GM10847 (cell line): ENCODE measurements around the gene TMEM54.

Experiments used
- POLR2A ChIP-seq: IDR thresholded peaks from 2 replicates; pipeline ENCODE4 v1.6.1; 2011; ENCODE audit not compliant: insufficient read length; ENCODE audit errors: extremely low read depth

Gene TMEM54

DNA sequence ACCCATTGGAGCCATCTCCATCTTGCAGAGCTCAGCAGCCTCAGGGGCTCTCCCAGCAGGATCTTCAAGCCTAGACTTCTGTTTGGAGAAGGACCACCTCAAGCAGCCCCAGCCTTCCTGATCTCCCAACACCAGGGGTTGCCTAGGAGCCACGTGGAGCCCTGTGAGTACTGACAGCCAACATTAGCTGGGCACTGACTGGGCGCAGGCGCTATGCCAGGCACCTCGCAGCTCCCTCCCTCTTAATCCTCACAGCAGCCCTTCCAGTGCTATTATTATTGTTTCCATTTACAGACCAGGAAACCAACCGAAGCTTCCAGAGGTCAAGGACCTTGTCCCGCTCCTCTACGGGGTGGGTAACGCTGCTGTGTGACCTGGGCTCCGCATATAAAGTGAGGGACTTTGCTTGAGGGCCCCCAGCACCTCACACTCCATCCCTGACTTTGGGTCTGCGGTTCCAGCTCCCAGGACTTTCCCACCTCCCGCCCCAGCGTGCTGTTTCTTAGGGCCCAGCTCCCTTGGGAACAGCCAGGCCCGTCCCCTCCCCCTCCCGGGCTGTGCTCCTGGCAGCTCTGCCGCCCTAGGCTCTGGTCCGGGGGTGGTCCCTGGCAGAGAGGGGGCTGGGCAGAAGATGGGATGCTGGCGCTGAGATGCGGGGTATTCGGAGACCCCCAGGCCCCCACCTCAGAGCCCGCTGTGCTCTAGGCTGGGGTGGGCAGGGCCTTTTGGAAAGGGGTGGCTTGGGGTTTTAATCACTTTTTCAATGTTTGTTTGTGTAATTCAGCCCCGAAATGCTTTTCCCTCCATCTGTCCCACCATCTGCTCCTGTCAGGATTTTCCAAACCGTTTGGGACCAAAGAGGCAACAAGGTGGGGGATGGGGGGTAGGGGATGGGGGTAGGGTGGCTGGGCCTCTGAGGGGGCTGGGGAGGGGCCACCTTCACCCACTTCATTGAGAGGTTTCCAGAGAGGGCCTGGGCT is 19.0 kb downstream of the TMEM54 start:
- TF ChIP-seq POLR2A, result no peak

DNA sequence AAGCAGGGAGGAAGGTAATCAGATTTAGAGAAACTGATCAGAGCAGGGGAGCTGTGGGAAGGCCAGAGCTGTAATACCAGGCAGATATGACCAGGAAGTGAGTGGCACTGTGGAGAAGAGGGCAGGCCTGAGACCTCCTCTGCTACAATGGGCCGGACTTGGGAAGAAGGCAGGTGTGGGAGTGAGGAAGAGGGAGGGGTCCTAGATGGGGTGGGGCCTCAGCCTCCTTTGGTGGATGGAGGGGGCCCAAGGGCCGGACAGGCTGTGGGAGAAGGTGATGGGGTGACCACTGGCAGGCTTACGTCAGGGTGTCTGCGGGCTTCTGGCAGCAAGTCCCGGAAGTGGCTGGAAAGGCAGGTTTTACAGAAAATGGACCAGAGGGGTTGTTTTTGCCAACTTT is 19.9 kb downstream of the TMEM54 start:
- no peak for TF ChIP-seq POLR2A

DNA sequence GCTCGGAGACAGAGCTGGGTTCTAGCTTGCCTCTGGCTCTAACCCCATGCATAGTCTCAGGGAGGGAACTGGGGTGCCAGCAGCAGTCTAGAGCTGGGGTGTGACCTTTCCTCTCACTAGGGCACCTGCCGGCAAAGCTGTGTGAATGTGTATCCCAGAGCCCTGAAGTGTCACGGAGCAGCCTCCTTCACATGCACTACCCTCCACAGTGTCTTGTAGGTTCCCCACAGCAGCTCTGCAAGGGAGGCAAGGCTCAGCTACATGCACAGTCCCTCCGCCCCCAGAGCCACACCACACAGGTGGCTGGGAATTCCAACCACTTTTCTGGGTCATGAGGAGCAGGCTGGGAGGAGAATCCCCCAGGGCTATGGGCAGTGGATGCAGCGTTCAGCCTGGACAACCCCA is 22.6 kb downstream of the TMEM54 start:
- no peak for TF ChIP-seq POLR2A

DNA sequence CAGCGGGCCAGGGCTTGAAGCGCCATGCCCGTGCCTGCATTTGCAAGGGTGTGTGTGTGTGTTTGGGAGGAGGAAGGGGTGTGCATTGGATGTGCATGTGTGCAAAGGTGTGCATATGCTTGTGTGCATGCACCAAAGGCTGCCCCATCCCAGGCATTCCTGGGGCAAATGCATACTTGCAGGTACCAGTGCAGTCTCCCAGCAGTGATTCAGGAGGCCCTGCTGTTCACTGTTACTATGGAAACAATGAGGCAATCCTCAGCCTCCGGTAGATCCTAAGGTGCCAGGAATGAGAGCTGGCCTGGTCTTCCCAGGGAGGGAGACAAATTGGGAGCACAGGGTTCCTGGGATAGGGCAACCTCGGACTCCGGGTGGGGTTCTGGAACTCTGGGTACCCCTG is 23.0 kb downstream of the TMEM54 start:
- TF ChIP-seq POLR2A, result no peak

DNA sequence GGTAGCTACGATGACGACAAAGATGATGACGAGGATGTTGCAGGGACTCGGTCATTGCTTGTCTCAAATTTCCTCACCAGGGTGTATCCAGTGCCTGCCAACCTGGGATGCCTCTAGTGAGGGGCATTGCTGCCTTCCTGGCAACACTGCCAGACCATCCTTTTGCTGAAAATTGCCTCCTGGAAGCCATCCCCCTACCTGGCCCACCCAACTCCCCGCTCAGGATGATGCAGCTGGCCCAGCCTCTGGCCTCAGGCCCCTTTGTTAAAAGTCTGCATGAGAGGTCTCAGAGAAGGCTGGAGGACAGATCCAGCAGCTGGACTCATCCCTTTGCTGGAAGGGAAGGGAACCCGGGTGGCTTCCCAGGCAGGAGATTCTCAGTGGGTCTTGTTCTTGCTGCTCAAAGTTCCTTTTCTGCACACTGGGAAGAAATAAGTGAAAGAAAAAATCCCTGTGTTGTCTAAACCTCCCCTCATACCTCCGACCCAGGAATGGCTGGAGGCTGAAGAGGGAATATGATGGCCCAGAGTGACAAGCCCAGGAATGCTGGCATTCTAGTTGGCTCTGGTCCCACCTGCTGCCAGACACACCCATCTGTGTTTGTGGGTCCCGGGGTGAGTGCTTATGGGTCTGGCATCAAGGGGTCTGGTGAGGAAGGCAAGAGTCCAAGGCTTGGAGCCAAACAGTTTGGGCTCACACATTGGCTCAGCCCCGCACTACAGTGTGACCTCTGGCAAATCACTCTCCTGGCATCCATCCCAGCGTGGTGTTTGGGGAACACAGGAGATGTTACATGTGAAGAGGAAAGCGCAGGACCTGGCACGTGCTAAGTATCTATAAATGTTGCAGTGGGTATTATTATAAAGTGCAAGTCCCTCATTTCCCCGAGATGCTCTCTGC is 23.7 kb downstream of the TMEM54 start:
- TF ChIP-seq POLR2A, result no peak

DNA sequence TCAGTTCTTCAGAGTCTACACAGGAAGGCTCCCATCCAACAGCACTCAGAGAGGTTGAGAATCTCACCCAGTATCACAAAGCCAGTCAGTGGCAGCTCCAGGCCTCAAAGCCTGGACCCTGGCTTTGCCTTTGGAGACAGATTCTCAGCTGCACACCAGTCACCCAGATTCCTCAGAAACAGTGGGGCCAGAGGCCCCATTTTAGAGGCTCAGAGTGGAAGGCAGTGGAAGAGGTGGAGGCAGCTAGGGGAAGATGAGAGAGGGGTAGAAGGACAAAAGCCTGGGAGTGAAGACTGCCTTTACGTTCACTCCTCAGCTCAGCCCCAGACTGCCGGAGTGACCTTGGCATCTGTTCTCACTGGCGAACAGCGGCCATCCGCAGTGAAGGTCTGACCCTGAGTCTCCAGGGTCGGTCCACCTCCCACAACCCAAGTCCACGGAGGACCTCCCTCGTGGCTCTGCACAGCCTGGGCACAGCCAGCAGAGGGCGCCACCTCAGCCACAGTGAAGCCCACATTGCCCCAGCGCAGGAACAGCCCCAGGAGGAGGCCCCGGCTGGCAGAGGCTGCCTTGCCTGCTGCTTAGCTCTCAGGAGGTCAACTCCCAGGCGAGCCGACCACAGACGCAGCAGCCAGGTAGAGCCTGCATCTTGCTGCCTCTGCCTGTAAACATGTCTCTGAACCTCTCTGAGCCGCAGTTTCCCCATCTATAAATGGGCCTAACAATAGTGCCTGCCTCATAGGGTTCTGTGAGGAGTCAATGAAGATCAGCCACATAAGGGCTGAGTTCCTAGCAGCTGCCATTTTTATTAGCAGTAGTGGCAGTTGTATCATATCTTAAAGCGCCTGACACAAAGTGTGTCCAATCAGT is 24.6 kb downstream of the TMEM54 start:
- no peak for TF ChIP-seq POLR2A

DNA sequence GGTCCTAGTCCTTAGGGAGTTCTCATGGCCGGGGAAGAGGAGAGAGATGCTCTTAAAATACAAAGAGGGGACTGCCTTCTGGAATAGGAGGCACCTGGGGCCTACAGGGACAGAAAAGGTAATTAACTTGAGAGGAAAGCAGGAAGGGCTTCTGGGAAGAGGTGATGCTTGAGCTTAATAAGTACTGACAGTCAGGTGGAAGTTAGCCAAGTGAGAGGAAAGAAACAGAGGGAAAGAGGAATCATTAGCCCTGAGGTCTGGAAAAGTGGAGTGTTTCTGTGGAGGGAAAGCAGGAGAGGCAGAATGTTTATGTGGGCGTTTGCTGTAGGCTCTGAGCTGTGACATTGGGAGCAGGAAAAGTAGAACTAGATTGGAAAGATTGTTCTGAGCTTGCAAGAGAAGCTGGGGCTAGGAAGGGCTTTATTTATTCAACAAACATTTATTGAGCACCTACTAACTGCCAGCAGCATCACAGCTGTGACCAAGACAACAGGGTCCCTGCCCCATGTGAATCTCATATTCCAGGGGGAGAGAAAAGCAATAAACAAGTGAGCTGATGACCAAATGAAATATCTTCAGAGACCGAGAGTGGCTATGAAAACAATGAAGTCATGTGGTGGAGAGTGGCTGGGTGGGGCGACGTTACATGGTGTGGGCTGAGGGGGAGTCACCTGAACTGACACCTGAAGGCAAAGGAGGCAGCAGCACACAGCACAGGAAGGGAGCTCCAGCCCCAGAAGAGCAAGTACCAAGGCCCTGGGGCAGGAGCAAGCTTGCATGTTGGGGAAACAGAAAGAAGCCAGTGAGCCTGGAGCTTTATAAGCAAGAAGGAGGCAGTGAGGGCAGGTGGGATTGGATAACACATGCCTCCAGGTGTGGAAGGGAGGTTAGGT is 26.1 kb downstream of the TMEM54 start:
- no peak for TF ChIP-seq POLR2A

DNA sequence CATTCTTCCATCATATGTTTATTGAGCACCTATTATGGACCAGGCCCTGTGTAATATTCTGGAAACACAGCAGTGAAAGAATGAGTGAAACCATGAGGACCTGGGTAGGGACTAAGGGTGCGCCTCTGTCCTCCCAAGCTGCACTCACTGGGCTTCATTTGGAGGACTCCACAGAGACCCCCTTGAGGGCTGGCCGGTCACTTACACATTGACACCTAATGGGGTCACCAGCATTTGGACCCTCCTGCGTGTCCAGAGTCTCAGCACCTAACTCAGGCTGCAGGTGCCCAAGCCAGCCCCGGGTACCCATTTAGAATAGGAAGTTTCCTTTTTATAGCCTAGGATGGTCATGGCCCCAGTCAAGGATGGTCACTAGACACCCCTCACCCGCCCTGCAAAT is 27.7 kb downstream of the TMEM54 start:
- TF ChIP-seq POLR2A, result no peak

DNA sequence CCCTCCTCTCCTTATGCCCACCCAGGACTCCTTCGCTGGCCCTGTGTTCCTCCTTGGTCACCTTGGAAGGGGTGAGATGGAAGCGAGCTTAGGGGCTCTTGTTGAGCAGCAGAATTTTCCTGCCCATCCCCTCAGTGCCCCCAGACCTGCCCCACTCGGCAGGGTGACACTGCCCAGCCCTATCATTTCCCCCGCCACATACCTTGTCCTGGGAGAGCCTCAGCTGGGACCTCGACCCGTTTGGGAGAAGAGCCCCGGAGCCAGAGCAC is 29.1 kb downstream of the TMEM54 start:
- no peak for TF ChIP-seq POLR2A

DNA sequence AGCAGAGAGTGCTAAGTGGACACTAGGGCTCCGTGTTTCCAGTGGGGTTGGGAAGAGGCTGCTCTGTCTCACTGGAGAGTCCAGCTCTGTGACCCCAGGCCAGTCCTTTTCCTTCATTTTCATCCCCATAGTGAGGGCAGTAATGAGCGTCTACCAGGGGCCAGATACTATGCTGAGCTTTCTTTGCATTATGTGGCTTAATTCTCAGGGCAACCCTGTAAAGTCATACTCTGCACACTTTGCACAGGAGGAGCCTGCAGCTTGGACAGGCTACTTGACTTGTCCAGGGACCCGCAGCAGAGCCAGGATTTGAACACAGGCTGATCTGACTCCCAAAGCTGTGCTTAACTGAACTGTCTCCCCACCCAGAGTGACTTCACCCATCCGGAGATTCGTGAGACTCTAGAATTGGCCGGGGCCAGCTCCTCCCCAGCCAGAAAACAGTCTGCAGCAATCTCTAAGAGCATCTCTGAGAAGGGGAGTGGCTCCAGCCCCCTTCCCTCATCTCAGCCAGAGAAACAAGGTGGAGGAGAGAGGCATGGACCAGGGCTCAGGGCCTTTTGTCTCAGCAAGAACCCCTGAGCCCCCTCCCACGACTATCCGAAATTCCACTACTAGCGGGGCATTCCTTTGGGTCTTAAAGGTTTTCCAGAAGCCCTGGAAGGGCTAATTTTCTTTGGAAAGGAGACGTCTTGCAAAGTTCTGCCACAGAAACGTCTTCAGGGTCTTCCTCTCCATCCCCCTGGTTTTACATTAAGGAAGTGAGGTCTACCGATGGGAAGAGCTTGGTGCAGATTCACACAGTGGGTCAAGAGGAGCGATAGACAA is 29.6 kb downstream of the TMEM54 start:
- TF ChIP-seq POLR2A, result no peak

DNA sequence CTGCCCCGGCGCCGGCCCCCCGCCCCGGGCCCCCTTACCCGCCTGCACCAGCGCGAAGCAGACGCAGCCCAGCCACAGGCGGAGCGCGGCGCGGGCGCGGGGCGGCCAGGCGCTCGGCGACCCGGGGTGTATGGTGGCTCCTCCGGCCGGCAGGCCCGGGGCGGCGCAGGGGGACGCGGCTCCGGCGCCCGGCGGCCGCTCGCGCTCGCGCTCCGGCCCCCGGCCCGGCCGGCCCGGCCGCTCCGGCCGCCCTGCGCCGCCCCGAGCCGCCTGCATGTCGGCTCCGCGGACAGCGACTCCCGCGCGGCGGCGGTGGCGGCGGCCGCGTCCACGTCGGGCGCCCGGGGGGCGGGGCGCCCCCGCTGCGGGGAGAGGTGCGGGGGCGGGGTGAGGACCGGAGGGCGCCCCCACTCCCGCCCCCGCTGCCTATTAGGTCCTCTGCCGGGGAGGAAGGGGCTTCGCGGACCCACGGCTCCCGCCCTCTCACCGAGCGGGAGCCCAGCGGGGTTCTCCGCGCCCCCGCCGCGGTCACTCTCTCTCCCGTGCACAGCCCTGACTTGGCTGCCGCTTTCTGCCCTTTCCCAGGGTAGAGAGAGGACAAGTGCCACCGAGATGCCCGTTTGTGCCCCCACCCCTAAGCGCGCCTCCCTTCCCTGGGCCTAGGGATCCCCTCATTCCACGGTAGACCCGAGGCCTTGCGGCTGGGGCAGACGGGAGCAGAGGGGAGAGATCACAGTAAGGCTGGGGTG is 30.4 kb downstream of the TMEM54 start, which contains the start of gene FNDC5:
TSS of gene FNDC5 (minus strand) at position 298 of the 749 bp plus-strand sequence.
- no peak for TF ChIP-seq POLR2A

DNA sequence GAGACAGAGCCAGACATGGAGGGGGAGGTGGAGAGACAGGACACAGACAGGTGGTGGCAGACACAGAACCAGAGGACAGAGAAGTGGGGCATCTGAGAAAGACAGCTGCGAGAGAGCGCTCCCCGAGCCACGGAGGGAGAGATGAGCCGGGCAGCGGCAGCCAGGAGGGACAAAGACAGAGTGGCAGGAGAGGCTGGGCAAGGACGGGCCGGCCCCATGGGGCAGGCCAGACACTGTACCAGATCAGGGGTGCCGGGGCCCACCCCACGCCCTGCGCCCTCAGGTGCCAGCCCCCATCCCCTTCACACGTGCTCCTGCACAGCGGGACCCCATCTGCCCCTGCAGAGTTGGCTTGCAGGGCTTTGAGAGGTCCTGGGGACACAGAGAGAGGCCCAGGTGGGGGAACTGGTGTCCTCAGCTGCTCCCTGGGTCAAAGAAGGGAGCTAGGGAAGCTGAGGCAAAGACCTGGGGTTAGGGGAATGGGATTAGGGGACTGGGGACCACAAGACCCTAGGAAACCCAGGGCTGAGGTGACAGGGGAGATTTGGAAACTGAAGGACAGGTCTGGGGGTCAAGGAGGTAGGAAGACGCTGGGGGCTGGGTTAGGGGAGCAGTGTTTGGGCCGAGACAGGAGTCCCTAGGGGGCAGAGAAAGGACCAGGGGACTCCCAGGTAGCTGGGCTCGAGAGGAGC is 31.1 kb downstream of the TMEM54 start:
- TF ChIP-seq POLR2A, result no peak
